HEK293T (cell line): ENCODE measurements around the gene HIPK4.

Source experiments
- BHLHE40 ChIP-seq: fragments of 450-650 bp; IDR thresholded peaks from 2 replicates; pipeline ENCODE4 v1.6.1; 2016; ENCODE audit warnings: mild to moderate bottlenecking, moderate library complexity, borderline replicate concordance
- CTBP1 ChIP-seq: fragments of 450-650 bp; IDR thresholded peaks from 2 replicates; pipeline ENCODE4 v1.6.1; 2016; ENCODE audit warnings: borderline replicate concordance
- FOXA1 ChIP-seq: fragments of 450-650 bp; IDR thresholded peaks from 2 replicates; pipeline ENCODE4 v1.6.1; 2016; ENCODE audit warnings: mild to moderate bottlenecking
- FOXK2 ChIP-seq: fragments of 450-650 bp; IDR thresholded peaks from 2 replicates; pipeline ENCODE4 v1.6.1; 2016; ENCODE audit warnings: mild to moderate bottlenecking
- FOXM1 ChIP-seq: fragments of 450-650 bp; IDR thresholded peaks from 2 replicates; pipeline ENCODE4 v1.6.1; 2017; ENCODE audit warnings: mild to moderate bottlenecking, borderline replicate concordance
- HDGF ChIP-seq: fragments of 450-650 bp; IDR thresholded peaks from 2 replicates; pipeline ENCODE4 v1.6.1; 2017; ENCODE audit warnings: antibody characterized with exemption, borderline replicate concordance
- L3MBTL2 ChIP-seq: fragments of 450-650 bp; conservative IDR thresholded peaks from 2 replicates; pipeline ENCODE4 v1.6.1; 2016; ENCODE audit warnings: mild to moderate bottlenecking
- NFRKB ChIP-seq: fragments of 450-650 bp; IDR thresholded peaks from 2 replicates; pipeline ENCODE4 v1.6.1; 2016; ENCODE audit warnings: mild to moderate bottlenecking, moderate library complexity
- PKNOX1 ChIP-seq: fragments of 450-650 bp; IDR thresholded peaks from 2 replicates; pipeline ENCODE4 v1.6.1; 2016
- SP1 ChIP-seq: fragments of 450-650 bp; IDR thresholded peaks from 2 replicates; pipeline ENCODE4 v1.6.1; 2017
- SUZ12 ChIP-seq: fragments of 450-650 bp; IDR thresholded peaks from 2 replicates; pipeline ENCODE4 v1.6.1; 2016; ENCODE audit warnings: mild to moderate bottlenecking
- TARDBP ChIP-seq: fragments of 450-650 bp; IDR thresholded peaks from 2 replicates; pipeline ENCODE4 v1.6.1; 2016

GRCh38 chr19:40379446-40380198 is 10.4 kb downstream of the HIPK4 start:
- TF ChIP-seq FOXK2 (no peak), PKNOX1 (no peak), SP1 (no peak), FOXM1 (no peak), FOXA1 (no peak), TARDBP (no peak), CTBP1 (no peak), HDGF (no peak), L3MBTL2 (no peak), SUZ12 (no peak), BHLHE40 (no peak), NFRKB (no peak)
